Measurements from ENCODE around the gene DDX10. TPM values are rescaled to one million over a fixed set of nuclear protein-coding genes. Genes with fewer than 3 reads are reported as not detected.
"Not testable (repeated sequence)": the region's sequence is repeated elsewhere in the genome, so short reads cannot be mapped to it uniquely, and the experiment has no call there.

DDX10 gene
- polyA plus RNA-seq, 4 donors: 7.3 to 22.0 (median 12.1) TPM

DNA sequence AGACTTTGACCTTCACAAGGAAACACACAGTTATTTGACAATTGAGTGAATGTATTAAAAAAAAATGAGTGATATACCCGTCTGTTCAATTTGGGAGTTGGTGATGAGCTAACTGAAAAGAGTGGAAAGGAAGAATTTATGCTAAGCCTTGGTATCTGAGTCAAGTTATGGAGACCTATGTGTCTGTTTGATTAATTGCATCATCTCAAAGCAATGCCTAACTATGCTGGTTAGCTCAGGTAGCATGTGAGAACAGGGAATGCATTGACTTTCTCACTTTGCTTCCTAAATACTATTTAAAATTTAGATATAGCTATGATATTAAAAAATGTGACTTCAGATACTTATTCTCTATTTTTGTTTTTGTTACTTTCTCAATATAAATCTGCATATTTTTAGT is 110.5 kb downstream of the DDX10 start:
- DNase-seq (no peak), FAIRE-seq (no peak)
- Histone ChIP-seq H3K27me3 (ENCODE audit: control insufficient read depth in 3 of 3, insufficient read depth in 3 of 3, low read length in 3 of 3) (no peaks in the 10 kb centered on the region), H3K36me3 (ENCODE audit: control insufficient read depth in 3 of 3, insufficient read depth in 2 of 3, low read depth in 1 of 3, low read length in 3 of 3) (peaks cover 0 to 2% (median 0%) of the 10 kb centered on the region in 3 donors), H3K4me3 (ENCODE audit: low read depth in 1 of 3, low read length in 3 of 3) (no peak overlapping the region), H3K9me3 (ENCODE audit: control insufficient read depth in 2 of 2, insufficient read depth in 1 of 2, low read depth in 1 of 2, low read length in 1 of 2) (peaks cover 0 to 11% of the 10 kb centered on the region in 2 donors), H3K27ac (ENCODE audit: low read depth in 1 of 3, low read length in 2 of 3) (no peak overlapping the region), H3K4me1 (ENCODE audit: control insufficient read depth in 3 of 3, insufficient read depth in 2 of 3, low read depth in 1 of 3, low read length in 2 of 3) (no peaks in the 10 kb centered on the region)
- 66 to 88% (median 79%) methylated on average over 1 of the region's 1 CpG for whole genome bisulfite sequencing, 3 donors

DNA sequence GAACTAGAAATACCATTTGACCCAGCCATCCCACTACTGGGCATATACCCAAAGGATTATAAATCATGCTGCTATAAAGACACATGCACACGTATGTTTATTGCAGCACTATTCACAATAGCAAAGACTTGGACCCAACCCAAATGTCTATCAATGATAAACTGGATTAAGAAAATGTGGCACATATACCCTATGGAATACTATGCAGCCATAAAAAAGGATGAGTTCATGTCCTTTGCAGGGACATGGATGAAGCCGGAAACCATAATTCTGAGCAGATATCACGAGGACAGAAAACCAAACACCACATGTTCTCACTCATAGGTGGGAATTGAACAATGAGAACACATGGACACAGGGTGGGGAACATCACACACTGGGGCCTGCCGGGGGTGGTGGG is 114.3 kb downstream of the DDX10 start:
- H3K36me3 ChIP-seq (ENCODE audit: control insufficient read depth in 3 of 3, insufficient read depth in 2 of 3, low read depth in 1 of 3, low read length in 3 of 3); H3K27ac ChIP-seq (ENCODE audit: low read depth in 1 of 3, low read length in 2 of 3); H3K4me1 ChIP-seq (ENCODE audit: control insufficient read depth in 3 of 3, insufficient read depth in 2 of 3, low read depth in 1 of 3, low read length in 2 of 3); H3K4me3 ChIP-seq (ENCODE audit: low read depth in 1 of 3, low read length in 3 of 3); H3K27me3 ChIP-seq (ENCODE audit: control insufficient read depth in 3 of 3, insufficient read depth in 3 of 3, low read length in 3 of 3); FAIRE-seq; DNase-seq: not testable (repeated sequence)
- H3K9me3 ChIP-seq (ENCODE audit: control insufficient read depth in 2 of 2, insufficient read depth in 1 of 2, low read depth in 1 of 2, low read length in 1 of 2): peaks cover 0 to 11% of the 10 kb centered on the region in 2 donors
- WGBS, 3 donors: 83 to 84% (median 84%) methylated on average over 4 of the region's 4 CpGs

DNA sequence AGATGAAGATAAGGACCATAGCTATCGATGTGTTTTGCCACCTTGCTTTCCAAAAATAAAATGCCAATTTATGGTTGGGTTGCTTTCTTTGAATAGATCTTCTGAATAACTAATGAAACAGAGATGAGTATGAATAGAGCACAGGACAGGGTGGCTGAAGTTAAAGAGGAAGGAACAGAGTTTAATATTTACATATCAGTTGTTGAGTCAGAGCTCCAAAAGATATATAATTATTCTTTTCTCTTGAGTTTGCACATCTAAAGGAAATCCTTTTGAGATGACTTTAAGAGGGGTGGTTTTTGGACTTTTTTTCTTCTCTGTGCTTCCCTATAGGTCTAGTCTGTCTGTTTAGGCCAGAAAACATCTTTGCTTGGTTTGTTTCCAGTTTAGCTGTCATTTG is 115.2 kb downstream of the DDX10 start:
- Histone ChIP-seq H3K4me1 (ENCODE audit: control insufficient read depth in 3 of 3, insufficient read depth in 2 of 3, low read depth in 1 of 3, low read length in 2 of 3) (no peaks in the 10 kb centered on the region), H3K27ac (ENCODE audit: low read depth in 1 of 3, low read length in 2 of 3) (no peak overlapping the region), H3K27me3 (ENCODE audit: control insufficient read depth in 3 of 3, insufficient read depth in 3 of 3, low read length in 3 of 3) (no peaks in the 10 kb centered on the region), H3K9me3 (ENCODE audit: control insufficient read depth in 2 of 2, insufficient read depth in 1 of 2, low read depth in 1 of 2, low read length in 1 of 2) (peaks cover 0 to 11% of the 10 kb centered on the region in 2 donors), H3K36me3 (ENCODE audit: control insufficient read depth in 3 of 3, insufficient read depth in 2 of 3, low read depth in 1 of 3, low read length in 3 of 3) (no peaks in the 10 kb centered on the region), H3K4me3 (ENCODE audit: low read depth in 1 of 3, low read length in 3 of 3) (no peak overlapping the region)
- WGBS, 3 donors: 73 to 89% (median 84%) methylated on average over 1 of the region's 1 CpG
- DNase-seq (no peak), FAIRE-seq (no peak)

DNA sequence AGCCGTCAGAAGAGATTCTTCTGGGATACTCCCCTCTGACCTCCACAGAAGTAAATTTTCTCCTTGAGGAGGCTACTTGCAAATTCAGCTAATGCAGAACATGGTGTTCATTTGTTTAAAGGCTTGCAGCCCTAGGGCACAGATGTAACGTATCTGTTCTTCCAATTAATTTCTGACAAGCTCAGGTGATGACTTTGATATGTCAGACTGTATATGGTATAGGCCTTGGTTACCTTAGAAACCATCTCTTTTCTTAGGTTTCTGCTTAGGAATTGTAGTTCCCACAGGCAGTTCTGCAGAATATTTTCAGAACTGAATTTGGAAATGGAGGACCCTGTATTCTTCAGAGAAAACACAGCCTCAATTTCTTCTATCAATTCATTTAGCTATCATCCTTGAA is 117.1 kb downstream of the DDX10 start:
- Histone ChIP-seq H3K27me3 (ENCODE audit: control insufficient read depth in 3 of 3, insufficient read depth in 3 of 3, low read length in 3 of 3) (no peaks in the 10 kb centered on the region), H3K36me3 (ENCODE audit: control insufficient read depth in 3 of 3, insufficient read depth in 2 of 3, low read depth in 1 of 3, low read length in 3 of 3) (no peaks in the 10 kb centered on the region), H3K4me1 (ENCODE audit: control insufficient read depth in 3 of 3, insufficient read depth in 2 of 3, low read depth in 1 of 3, low read length in 2 of 3) (no peaks in the 10 kb centered on the region), H3K4me3 (ENCODE audit: low read depth in 1 of 3, low read length in 3 of 3) (no peak overlapping the region), H3K27ac (ENCODE audit: low read depth in 1 of 3, low read length in 2 of 3) (no peak overlapping the region), H3K9me3 (ENCODE audit: control insufficient read depth in 2 of 2, insufficient read depth in 1 of 2, low read depth in 1 of 2, low read length in 1 of 2) (peaks cover 0 to 3% of the 10 kb centered on the region in 2 donors)
- no peak for DNase-seq
- WGBS, 3 donors: 73 to 85% (median 74%) methylated on average over 2 of the region's 2 CpGs
- no peak for FAIRE-seq

DNA sequence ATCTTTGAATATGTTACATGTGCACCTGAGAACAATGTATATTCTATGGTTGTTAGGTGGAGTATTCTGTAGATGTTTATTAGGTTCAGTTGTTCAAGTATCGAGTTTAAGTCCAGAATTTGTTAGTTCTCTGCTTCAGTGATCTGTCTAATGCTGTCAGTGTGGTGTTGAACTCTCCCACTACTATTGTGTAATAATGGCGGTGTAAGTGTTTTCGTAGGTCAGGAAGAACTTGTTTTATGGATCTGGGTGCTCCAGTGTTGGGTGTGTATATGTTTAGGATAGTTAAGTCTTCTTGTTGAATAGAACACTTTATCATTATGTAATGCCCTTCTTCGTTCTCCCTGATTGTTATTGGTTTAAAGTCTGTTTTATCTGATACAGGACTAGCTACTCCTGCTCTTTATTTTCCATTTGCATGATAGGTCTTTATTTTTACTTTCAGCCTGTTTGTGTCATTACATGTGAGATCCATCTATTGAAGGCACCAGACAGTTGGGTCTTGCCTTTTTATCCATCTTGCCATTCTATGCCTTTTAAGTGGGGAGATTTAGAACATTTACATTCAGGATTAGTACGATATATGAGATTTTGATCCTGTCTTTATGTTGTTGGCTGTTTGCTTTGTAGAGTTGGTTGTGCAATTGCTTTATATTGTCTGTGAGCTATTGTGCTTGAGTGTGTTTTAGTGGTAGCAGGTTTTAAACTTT is 121.6 kb downstream of the DDX10 start:
- DNase-seq (no peak), FAIRE-seq (no peak)
- H3K27ac ChIP-seq (ENCODE audit: low read depth in 1 of 3, low read length in 2 of 3): no peak overlapping the region
- H3K4me3 ChIP-seq (ENCODE audit: low read depth in 1 of 3, low read length in 3 of 3): no peak overlapping the region
- 88 to 92% (median 90%) methylated on average over 5 of the region's 5 CpGs for WGBS, 3 donors
- H3K9me3 ChIP-seq (ENCODE audit: control insufficient read depth in 2 of 2, insufficient read depth in 1 of 2, low read depth in 1 of 2, low read length in 1 of 2): no peaks in the 10 kb centered on the region
- no peaks in the 10 kb centered on the region for H3K4me1 ChIP-seq (ENCODE audit: control insufficient read depth in 3 of 3, insufficient read depth in 2 of 3, low read depth in 1 of 3, low read length in 2 of 3)
- H3K27me3 ChIP-seq (ENCODE audit: control insufficient read depth in 3 of 3, insufficient read depth in 3 of 3, low read length in 3 of 3): no peaks in the 10 kb centered on the region
- H3K36me3 ChIP-seq (ENCODE audit: control insufficient read depth in 3 of 3, insufficient read depth in 2 of 3, low read depth in 1 of 3, low read length in 3 of 3): no peaks in the 10 kb centered on the region

DNA sequence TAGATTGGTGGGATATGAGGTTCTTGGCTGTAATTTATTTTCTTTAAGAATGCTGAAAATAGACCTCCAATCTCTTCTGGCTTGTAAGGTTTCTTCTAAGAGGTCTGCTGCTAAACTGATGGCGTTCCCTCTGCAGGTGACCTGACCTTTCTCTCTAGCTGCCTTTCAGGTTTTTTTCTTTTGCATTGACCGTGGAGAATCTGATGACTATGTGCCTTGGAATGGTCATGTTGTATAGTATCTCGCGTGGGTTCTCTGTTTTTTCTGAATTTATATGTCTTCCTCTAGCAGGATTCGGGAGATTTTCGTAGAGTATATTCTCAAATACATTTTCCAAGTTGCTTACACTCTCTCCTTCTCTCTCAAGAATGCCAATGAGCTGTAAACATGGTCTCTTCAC is 122.2 kb downstream of the DDX10 start:
- Histone ChIP-seq H3K27me3 (ENCODE audit: control insufficient read depth in 3 of 3, insufficient read depth in 3 of 3, low read length in 3 of 3) (no peaks in the 10 kb centered on the region), H3K4me3 (ENCODE audit: low read depth in 1 of 3, low read length in 3 of 3) (no peak overlapping the region), H3K36me3 (ENCODE audit: control insufficient read depth in 3 of 3, insufficient read depth in 2 of 3, low read depth in 1 of 3, low read length in 3 of 3) (no peaks in the 10 kb centered on the region), H3K9me3 (ENCODE audit: control insufficient read depth in 2 of 2, insufficient read depth in 1 of 2, low read depth in 1 of 2, low read length in 1 of 2) (no peaks in the 10 kb centered on the region), H3K27ac (ENCODE audit: low read depth in 1 of 3, low read length in 2 of 3) (no peak overlapping the region), H3K4me1 (ENCODE audit: control insufficient read depth in 3 of 3, insufficient read depth in 2 of 3, low read depth in 1 of 3, low read length in 2 of 3) (no peaks in the 10 kb centered on the region)
- 96 to 97% (median 96%) methylated on average over 6 of the region's 6 CpGs for WGBS, 3 donors
- no peak for DNase-seq
- no peak for FAIRE-seq

DNA sequence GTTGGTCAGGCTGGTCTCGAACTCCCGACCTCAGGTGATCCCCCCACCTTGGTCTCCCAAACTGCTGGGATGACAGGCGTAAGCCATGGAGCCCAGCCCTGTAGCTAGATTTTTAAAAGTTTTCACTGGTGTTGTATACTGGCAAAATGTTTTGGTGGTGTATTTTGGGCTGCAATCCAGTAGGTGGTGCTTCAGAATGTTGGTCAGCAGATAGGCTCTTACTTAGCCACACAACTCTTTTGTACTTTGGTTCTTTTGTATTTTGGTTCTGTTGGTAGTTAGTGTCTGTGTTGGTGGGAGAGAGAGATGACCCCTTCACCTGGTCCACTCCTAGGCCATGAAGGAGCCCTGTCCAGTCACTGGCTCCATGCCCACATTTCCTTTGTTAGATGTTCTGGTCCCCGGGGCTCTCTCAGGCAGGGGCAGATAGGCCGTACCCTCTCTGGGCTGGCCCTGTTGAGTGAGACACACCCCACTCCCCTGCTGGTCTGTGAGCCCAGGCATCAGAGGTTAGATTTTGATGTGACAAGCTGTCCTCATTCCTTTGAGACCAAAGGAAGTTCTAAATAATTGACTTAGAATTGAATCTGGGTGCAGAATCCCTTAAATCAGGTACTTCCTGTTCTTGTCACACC is 123.8 kb downstream of the DDX10 start:
- H3K4me3 ChIP-seq (ENCODE audit: low read depth in 1 of 3, low read length in 3 of 3): no peak overlapping the region
- WGBS, 3 donors: 89 to 91% (median 90%) methylated on average over 5 of the region's 5 CpGs
- no peak overlapping the region for H3K27ac ChIP-seq (ENCODE audit: low read depth in 1 of 3, low read length in 2 of 3)
- H3K9me3 ChIP-seq (ENCODE audit: control insufficient read depth in 2 of 2, insufficient read depth in 1 of 2, low read depth in 1 of 2, low read length in 1 of 2): no peaks in the 10 kb centered on the region
- DNase-seq: no peak
- FAIRE-seq: no peak
- no peaks in the 10 kb centered on the region for H3K27me3 ChIP-seq (ENCODE audit: control insufficient read depth in 3 of 3, insufficient read depth in 3 of 3, low read length in 3 of 3)
- no peaks in the 10 kb centered on the region for H3K36me3 ChIP-seq (ENCODE audit: control insufficient read depth in 3 of 3, insufficient read depth in 2 of 3, low read depth in 1 of 3, low read length in 3 of 3)
- no peaks in the 10 kb centered on the region for H3K4me1 ChIP-seq (ENCODE audit: control insufficient read depth in 3 of 3, insufficient read depth in 2 of 3, low read depth in 1 of 3, low read length in 2 of 3)

DNA sequence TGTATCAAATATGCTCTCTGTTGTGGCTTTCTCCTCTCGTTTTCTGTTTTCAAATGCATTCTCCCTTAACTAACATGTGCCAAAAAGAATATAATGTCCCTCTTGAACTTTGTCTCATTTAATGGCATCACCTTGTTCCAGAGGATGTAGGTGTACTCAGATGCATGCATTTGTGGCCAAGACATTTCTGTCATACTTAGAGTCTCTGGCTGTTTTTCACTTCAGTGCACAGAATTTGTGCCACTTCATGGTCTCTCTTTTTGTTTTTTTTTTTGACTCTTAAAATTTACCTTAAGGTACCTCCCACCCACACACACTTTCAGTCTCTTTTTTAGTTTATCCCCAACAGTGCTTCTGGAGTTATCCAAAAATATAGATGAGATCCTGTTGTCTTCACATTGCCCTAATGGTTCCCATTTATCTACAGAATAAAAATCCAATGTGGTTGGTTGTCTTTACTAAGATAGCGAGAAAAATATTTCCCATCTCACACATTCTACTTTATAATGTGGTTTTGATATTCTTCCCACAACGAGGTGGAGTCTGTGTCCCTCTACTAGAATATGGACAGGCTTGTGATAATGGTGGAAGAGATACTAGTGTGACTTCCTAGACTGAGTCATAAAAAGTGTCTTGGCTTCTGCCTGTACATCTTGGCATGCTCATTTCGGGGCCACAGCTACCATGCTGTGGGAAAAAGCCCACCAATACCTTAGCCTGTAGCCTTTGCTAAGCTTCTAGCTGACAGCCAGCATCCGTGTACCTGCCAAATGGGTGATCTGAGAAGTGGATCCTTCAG is 125.8 kb downstream of the DDX10 start:
- Histone ChIP-seq H3K4me1 (ENCODE audit: control insufficient read depth in 3 of 3, insufficient read depth in 2 of 3, low read depth in 1 of 3, low read length in 2 of 3) (no peaks in the 10 kb centered on the region), H3K4me3 (ENCODE audit: low read depth in 1 of 3, low read length in 3 of 3) (no peak overlapping the region), H3K27me3 (ENCODE audit: control insufficient read depth in 3 of 3, insufficient read depth in 3 of 3, low read length in 3 of 3) (no peaks in the 10 kb centered on the region), H3K36me3 (ENCODE audit: control insufficient read depth in 3 of 3, insufficient read depth in 2 of 3, low read depth in 1 of 3, low read length in 3 of 3) (no peaks in the 10 kb centered on the region), H3K27ac (ENCODE audit: low read depth in 1 of 3, low read length in 2 of 3) (no peak overlapping the region), H3K9me3 (ENCODE audit: control insufficient read depth in 2 of 2, insufficient read depth in 1 of 2, low read depth in 1 of 2, low read length in 1 of 2) (no peaks in the 10 kb centered on the region)
- 63 to 67% (median 64%) methylated on average over 5 of the region's 5 CpGs for WGBS, 3 donors
- no peak for FAIRE-seq
- no peak for DNase-seq
